GM18867 (cell line): ENCODE measurements around the gene HDAC4.

ENCODE experiments used
- ATAC-seq: cut with Tn5 transposase; IDR thresholded peaks from one replicate; pipeline ENCODE4 v1.9.1; 2021; ENCODE audit warnings: mild to moderate bottlenecking, moderate library complexity; ENCODE audit not compliant: unreplicated experiment

The HDAC4 gene

DNA sequence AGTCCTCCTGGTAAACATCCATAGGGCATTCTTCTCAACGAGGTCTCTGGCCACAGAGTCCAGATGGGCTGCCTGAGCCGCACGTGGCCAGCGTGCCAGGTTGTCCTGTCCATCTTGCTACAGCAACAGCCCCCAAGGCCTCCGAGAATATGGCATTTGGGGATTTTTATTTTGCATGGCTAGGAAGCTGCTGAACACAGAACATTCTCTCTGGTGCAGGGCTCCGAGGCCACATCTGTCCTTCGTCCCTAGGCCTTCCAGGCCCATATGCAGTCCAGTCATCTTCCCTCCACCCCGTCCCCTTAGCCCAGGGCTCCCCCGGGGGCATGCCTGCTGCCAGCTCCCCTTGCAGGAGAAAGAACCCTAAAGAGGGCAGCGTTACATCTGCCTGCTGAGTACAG is 2.3 kb downstream of the HDAC4 start:
- ATAC-seq = no peak

DNA sequence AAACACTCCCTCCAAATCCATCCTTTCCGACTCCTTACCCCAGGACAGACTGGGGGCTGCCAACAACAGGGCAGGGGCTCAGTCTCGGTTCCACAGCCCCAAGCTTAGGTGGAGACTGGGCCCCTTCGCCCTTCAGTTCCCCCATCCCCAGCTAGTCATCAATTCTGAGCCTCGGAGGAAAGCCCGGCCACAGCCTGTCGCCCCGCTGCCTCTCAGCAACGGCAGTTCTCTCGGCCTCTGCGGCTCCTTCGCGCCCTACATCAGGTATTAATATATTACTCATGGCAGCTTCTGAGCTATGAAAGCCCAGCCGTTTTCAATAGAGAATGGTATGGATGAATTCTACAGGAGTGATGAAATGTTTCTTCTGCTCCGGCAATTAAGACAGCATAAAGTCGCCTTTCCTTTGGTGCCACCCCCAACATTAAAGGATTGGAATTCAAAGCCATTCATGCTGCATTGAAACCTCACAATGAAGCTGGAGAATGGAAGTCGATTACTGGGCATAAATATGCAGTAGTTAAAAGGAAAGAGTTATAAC is 2.8 kb downstream of the HDAC4 start:
- no peak for ATAC-seq

DNA sequence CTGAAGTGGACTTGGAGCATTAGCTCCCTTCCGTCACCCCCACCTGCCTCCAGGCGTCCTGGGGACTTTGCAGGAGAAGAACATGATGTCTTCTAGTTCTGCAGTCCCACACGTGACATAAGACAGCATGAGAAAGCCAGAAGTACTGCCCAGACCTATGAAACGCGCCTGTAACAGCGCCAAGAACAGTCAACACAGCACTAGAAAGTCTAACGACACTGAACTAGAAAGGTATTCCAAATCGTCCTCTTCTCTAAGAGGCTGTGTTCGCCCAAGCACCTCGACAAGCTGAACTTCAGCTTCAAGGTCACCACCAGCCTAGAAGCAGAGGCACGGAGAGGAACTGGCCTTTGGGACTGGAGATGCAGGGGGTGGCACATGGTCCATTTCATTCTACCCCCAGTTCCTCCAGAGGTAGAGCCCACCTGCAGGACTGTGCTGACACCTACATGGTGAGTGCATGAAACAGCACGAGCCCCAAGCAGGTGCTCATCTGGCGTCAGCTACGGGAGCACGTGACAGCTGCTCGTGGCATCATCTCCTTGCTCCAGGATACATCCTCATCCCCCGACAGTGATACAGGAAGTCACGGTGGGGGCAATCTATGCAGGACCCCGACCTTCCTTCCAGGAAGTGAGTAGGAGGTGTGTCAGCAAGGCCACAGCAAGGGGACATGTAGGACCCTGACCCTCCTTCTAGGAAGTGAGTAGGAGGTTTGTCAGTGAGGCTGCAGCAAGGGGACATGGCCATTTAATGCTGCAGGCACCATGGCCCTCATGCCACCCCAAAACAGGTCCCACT is 3.7 kb downstream of the HDAC4 start:
- no peak for ATAC-seq

DNA sequence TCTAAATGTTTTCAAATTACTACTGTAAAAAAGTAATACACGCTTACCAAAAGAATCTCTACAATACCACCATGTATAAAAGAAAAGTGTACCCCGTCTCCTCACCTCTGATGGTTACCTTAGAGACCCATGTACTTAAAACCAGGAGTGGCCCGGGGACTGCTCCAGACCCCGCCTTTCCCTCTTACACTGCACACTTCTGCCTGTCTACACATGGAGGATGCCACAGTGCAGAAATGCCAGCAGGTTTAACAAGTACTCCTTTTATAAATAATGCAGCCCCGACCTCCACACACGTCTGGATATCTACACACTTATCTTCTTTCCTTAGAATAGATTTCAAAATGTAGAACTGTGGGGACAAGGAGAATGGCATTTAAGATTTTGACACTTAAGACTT is 5.3 kb downstream of the HDAC4 start:
- ATAC-seq = no peak

DNA sequence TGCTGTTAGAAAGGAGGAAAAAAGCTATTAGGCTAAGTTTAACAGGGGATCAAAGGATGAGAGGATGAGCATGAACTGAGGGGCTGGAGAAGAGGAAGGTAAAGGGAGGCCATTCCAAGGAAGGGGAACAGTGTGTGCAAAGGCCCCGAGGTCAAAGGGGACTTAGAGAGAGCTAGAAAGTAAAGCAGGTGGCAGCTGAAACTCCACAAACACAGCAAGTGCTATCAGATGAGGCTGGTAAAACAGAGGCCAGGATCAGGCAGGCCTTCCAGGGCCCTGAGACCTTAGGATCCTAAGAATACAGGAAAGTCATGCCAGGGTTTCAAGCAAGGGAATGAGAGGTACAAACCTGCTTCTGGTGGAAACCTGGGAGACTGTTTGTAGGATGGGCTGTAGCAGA is 5.8 kb downstream of the HDAC4 start:
- ATAC-seq = no peak

DNA sequence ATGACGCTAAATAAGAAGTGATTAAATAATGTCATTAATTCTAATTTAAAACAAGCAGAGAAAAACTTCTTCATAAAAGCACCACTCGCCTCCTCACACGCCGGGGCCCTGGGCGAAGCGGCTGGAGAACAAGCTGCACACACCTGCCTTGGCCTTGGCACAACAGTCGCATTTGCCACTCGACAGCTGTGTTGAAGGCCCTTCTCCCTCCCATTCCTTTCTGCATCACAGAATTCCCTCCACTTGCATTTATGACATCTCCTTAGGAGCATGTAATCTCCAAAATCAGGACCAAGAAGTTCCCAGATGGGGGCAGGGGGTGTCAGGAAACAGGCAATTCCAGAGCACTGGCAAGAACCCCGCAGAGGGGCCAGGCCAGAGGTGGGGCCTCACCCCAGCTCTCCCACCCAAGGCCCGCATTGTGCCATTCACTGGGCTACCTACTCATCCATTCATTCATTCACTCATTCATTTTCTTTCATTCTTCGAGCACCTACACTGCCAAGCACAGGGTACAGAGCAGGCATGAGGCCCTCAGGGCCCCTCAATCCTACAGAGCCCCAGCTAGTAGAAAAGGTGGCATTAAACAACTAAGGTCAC is 6.4 kb downstream of the HDAC4 start:
- no peak for ATAC-seq

DNA sequence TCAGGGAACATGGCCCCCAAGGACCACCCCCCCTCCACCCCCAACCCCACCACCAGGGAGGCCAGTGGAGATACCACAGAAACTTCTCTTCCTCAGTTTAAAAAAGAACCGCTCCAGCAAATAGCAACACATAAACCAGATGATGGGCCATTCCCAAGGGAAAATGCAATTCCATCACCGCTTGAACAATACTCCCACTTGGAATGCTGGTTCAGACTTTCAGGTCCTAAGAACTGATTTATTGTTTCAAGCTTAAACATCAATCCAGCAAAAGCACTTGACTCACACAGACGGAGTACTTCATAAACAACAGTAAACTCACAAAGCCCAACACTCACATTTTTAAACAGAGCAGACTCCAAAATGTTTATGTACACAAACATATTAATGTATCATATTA is 6.9 kb downstream of the HDAC4 start:
- ATAC-seq = no peak

DNA sequence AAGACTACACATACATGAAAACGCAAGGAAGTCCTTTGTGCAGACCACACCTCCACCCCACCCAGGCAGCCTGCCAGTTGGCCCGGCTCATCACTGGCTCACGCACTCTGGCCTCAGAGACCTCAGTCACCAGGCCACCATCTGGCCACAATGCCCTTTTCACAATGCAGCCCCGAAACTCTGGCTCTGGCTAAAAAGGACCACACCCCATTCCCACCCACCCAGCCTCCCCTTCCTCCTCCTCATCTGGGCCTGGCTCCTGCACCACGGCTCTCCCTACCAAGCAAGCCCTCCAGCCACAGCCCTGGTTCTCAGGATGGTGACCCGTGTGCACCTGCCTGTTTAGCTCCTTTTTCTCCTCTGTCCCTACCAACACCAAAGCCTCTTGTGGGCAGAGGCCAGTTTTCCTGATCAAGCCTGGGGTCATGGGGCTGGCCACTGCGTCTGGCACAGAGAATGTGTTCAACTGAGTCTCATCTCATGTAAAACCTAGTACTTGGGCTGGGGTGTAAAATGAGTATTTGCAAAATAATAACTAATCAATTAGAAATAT is 7.4 kb downstream of the HDAC4 start:
- no peak for ATAC-seq

DNA sequence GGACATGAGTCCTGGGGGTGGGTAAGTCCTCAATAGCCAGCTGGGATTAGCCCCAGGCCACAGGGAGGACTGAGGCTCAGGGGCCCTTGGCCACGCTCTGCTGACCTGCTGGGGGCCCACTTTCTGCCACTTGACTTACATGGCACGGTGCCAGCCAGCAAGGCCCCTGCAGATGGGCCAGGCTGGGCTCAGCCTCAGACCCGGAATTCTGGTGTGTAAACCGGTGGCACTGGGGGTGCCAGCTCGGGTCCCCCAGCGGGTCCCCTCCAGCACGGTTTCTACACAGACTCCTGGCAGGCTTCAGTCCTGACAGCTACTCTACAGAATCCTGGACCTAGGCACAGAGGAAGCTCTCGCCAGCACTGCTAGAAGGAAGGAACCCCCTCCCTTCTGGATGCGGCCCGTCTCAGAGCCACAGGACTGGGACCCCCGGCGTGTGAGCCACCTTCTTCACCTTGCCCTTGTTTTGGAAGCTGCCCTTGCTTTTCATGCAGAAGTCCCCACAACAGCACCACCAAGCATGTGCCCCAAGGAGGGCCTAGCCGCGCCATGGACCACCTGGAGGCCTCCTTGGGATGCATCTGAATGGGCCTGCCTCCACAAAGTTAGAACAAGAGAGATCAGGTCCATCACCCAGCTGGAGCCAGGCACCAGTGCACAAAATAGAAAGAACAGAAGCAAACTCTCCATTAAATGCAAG is 8.0 kb downstream of the HDAC4 start:
- ATAC-seq = no peak

DNA sequence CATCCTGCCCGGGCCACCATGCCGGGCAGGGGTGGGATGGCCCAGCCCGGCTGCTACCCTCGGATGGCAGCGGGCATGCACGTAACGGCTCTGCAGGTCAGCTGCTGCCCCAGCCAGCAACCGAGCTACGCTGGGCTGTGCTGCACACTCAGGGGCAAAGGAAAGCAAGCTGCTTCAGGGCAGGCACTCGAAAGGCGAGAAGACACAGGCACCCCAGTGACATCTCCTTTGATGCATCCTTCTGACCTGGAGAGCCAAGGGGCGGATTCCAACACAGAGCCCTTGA is 8.8 kb downstream of the HDAC4 start:
- no peak for ATAC-seq

DNA sequence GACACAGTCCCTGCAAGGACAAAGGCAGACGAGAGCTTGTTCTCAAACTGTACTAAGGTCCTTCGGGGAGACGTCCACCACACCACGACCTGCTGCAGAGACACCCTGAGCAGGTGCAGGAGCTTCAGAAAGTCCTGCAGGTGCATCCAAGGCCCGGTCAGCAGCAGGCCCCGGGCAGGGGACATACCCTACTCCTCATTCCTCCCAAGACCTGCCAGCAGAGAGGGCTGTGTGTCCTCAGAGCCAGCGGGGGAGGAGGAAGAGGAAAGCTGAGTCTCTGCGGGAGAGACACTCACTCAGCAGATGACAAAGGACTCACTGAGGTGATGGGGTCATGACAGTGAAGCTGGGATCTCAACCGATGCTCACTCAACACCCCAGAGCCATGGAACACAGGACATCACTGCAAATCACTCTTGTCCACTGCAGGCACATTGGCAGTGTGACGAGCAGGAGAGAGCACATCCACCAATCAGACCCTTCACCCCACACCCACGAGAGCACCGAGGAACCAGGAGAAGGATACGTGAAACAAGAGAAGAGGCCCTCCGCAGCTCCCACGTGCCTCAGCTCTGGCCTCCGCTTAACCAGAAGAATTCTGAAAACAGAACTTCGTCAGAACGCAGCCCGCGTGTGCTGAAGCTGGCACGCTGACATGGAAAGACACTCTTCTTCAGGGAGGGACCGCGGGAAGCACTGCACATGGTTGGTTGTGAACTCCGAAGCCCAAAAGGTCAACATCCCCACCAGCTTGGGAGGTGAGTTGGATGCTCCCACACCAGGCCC is 9.3 kb downstream of the HDAC4 start:
- no peak for ATAC-seq

DNA sequence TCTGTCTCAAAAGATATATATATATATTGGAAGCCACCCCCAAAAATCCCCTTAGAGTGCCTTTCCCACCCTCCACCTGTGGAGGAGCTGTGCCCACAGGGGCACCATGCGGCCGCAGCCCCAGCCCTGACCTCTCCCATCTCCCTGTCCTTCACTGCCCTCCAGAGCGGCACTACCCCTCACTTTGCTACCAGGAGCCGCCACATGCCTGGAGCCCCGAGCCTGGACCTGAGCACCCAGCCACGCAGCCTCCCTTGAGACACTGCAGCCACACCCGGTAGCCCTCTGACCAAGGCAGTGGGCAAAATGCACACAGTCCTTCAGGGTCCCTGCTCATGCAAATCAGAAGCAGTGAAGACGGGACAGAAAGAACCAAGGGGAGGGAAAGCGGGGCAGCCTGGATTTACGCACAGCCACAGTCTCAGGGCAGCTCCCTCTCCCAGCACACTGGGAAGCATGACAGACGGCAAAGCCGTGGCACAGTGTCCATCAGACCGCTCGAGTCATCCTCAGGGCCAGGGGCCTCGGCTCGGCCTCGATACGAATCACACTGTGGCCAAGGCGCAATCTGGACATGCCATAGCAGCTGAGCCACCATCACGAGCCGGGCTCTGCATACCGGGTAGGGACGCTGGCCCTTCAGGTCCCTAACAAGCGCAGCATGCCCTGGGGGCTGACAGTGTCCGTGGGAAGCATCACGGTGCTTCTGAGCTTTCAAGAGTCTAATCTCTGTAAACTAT is 10.1 kb downstream of the HDAC4 start:
- ATAC-seq = no peak

DNA sequence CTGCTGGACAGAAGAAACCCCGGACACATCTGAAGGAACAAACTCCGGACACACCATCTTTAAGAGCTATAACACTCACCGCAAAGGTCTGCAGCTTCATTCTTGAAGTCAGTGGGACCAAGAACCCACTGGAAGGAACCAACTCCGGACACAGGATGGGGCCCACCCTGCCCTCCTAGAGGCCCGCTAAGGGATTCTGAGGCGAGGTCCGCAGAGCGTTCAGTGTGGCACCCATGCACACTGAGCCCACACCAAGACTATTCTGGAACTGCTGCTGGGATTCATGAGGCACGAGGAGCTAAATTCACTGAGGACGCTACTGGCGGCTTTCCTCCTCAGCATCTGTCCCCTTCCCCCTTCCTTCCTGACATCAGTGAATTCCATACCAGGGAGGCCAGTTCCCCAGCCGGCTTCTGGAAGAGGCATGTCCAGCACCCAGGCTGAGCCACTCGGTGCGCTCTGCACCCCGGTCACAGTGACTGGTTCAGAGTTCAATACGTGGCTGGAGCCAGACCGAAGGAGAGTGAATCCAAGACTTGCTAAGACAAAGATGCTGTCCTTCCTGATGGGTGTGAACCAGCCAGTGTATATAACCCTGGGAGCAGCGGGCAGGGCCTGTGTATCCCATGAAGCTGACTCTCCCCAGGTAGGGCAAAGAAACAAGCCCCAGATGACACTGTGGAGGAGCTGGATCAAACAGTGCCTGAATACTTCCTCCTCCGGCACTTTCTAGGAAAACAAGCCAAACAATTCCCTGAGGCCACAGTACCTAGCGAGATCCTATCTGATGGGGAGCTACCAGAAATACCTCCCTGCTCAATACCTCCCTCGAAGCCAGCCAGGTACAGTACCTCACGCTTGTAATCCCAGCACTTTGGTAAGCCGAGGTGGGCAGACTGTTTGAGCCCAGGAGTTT is 11.1 kb downstream of the HDAC4 start:
- ATAC-seq = no peak

DNA sequence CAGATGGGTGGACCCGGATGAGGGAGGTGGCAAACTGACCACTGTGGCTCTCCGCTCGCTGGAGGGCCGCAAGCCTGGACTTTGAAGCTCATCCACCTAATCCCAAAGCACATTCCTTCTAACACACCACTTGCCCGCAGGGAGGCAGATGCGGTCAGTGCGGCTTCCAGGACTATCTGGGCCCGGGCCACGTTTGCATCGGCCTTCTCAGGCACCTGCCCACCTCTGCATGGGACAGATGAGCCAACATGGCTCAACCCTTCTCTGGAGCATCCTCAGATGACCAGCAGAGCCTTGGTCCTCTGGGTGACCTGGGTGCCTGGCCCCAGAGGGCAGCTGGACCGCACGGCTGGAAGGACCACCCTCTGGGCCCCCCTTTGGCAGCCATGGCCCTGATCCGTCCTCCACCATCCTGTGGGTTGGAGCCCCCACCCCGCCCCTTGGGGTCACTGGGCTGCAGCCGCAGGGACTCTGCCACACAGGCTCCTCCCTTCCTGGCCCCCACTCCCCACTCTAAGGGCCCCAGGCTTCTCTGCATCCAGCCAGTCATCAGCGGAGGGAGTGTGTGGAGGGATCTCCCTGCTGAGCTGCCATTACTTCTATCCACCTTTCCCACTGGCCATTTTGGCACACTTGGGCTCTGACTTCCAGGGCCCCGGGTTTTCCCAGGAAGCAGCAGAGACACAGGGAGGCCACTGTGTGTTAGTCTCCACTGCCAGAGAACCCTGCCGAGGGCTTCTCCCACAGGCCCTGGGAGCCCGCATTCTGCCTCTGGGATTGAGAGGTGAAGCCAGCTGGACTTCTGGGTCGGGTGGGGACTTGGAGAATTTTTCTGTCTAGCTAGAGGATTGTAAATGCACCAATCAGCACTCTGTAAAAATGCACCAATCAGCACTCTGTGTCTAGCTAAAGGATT is 12.3 kb downstream of the HDAC4 start:
- no peak for ATAC-seq

DNA sequence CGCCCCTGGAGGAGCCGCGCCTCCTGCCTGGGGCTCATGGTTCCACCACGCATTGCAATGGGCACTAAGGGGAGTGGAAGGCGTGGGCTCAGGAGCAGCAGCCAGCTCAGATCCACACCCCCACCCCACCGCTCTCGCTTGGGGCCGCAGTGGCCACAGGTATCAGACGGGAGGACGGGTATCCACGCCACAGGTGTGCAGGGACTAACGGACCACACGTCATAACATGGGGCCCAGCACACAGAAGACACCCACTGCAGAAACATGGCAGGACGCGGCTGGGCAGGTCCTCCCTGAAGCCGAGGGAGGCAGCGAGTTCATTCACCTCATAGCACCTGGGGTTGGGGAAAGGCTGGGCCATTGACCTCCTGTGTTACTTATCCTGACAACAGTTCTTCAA is 13.0 kb downstream of the HDAC4 start:
- no peak for ATAC-seq

DNA sequence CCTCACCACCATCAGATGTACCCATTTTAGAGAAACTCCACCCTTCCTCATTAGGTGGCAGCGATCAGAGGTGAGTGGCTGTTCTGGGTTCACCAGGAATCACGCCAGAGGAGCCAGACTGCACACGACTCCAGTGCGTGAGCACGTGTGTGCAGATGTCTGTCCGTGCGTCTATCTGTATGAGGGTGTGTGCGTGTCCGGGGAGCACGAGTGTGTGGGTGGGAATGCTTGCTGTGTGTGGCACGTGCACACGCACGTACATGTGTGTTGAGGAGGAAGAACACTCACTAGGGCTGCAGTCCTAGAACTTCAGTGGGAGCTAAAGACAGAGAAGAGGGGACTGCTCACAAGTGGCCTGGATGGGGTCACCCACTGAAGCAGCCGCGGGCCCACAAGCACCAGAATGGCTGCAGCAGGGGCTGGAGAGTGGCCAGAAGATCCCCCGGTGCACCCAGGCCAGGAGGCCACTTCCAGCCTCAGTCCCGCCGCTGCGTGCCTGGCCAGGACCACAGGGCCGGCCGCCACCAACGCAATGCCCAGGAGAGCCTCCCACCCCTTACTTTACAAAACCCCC is 13.9 kb downstream of the HDAC4 start:
- no peak for ATAC-seq

DNA sequence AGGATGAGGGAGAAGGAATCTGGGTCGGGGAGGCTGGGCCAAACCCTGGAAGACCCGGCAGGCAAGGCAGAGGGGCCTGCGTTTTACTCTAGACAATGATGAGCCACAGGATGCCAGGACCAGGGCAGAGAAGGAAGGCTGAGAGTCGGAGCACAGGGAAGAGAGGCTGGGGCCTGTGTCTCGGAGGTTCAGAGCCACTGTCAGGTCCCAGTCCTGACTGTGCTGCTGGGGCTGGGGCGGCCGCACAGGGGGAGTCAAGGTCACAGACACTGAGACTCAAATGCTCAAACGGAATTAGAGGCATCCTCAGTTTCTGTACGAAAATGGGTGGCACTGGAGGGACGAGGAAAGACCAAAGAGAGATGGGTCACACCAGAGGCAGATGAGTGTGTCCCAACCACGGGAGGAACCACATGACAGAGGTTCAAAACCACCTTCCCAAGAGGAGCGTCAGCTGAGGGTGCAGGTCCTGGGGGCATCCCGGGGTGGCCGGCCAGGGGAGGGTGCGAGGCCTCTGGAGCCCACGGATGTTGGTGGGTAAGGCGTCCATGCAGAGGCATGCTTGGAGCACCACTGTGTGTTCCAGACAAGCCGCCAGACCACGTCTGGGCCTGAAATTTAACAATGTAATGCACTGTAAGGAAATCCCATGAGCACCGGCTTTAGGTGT is 14.7 kb downstream of the HDAC4 start:
- no peak for ATAC-seq
